ENCODE measurements around the gene FSIP1.

The FSIP1 gene

GRCh38 chr15:39752246-39752645, 30.4 kb downstream of the FSIP1 start:
- no peaks in the 10 kb centered on the region for H3K4me1 ChIP-seq (ENCODE audit: insufficient read depth, low read length)
- H3K4me3 ChIP-seq (ENCODE audit: low read length): no peak overlapping the region
- peaks cover 4% of the 10 kb centered on the region; the same call in 1 of the 2 replicates for H3K9me3 ChIP-seq (ENCODE audit: insufficient read depth, low read depth, low read length)
- no peaks in the 10 kb centered on the region for H3K36me3 ChIP-seq (ENCODE audit: insufficient read depth, low read depth, low read length)
- no peak overlapping the region for H3K9ac ChIP-seq (ENCODE audit: low read depth, low read length)
- no peaks in the 10 kb centered on the region for H3K27me3 ChIP-seq (ENCODE audit: insufficient read depth, low read length)
- no peak overlapping the region for H3K27ac ChIP-seq (ENCODE audit: low read length)

DNA sequence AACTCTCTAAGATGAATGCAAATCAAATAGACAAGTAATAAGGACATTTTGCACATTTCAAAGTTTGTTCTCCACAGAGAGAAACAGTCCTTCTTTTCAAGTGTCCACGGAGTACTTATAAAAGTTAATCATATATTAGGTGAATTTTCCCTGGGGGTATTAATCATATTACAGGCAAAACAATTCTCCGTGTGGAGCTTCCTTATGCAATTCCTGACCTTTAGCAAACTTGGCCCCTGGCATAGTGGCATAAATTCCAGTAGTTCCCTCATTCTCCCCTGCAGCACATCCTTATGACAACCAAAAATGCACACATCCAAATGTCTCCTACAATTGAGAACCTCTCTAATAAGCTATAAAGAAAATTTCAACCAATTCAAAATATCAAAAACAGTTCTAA, 34.4 kb downstream of the FSIP1 start:
- Histone ChIP-seq H3K9me3 (ENCODE audit: insufficient read depth, low read depth, low read length) (peaks cover 4% of the 10 kb centered on the region; the same call in 1 of the 2 replicates), H3K4me3 (ENCODE audit: low read length) (no peak overlapping the region), H3K27me3 (ENCODE audit: insufficient read depth, low read length) (no peaks in the 10 kb centered on the region), H3K4me1 (ENCODE audit: insufficient read depth, low read length) (no peaks in the 10 kb centered on the region), H3K36me3 (ENCODE audit: insufficient read depth, low read depth, low read length) (no peaks in the 10 kb centered on the region), H3K9ac (ENCODE audit: low read depth, low read length) (no peak overlapping the region), H3K27ac (ENCODE audit: low read length) (no peak overlapping the region)

GRCh38 chr15:39747326-39747725, 35.3 kb downstream of the FSIP1 start:
- no peaks in the 10 kb centered on the region for H3K36me3 ChIP-seq (ENCODE audit: insufficient read depth, low read depth, low read length)
- no peaks in the 10 kb centered on the region for H3K4me1 ChIP-seq (ENCODE audit: insufficient read depth, low read length)
- no peak overlapping the region for H3K4me3 ChIP-seq (ENCODE audit: low read length)
- H3K27me3 ChIP-seq (ENCODE audit: insufficient read depth, low read length): no peaks in the 10 kb centered on the region
- H3K9me3 ChIP-seq (ENCODE audit: insufficient read depth, low read depth, low read length): peaks cover 4% of the 10 kb centered on the region; the same call in 1 of the 2 replicates
- no peak overlapping the region for H3K9ac ChIP-seq (ENCODE audit: low read depth, low read length)
- no peak overlapping the region for H3K27ac ChIP-seq (ENCODE audit: low read length)

DNA sequence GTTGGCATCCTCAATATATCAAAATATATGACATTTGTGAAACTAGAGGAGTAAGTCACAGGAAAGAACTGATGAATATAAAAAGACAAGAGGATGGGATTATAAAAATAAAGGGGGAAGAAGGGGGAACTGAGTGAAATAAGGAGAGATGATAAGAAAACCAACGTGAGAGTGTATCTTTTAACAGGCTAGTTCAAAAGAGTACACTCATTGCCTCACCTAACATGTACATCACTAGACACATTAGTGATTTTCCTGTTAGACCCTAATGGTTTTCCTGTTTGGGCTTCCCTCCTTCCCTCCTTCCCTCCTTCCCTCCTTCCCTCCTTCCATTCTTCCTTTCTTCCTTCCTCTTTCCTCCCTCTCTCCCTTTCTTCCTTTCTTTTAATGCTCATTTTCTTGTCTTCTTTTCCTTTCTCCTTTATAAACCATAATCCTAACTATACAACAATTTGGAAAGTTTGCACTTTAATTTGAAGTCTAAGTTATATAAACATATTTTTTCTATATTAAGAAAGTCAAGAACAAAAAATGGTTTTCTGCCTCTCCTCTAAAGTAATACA, 35.8 kb downstream of the FSIP1 start:
- Histone ChIP-seq H3K4me1 (ENCODE audit: insufficient read depth, low read length) (no peaks in the 10 kb centered on the region), H3K27me3 (ENCODE audit: insufficient read depth, low read length) (no peaks in the 10 kb centered on the region), H3K9me3 (ENCODE audit: insufficient read depth, low read depth, low read length) (peaks cover 4% of the 10 kb centered on the region; the same call in 1 of the 2 replicates), H3K4me3 (ENCODE audit: low read length) (no peak overlapping the region), H3K36me3 (ENCODE audit: insufficient read depth, low read depth, low read length) (no peaks in the 10 kb centered on the region), H3K9ac (ENCODE audit: low read depth, low read length) (no peak overlapping the region), H3K27ac (ENCODE audit: low read length) (no peak overlapping the region)

GRCh38 chr15:39746176-39746575, 36.5 kb downstream of the FSIP1 start:
- peaks cover 4% of the 10 kb centered on the region; the same call in 1 of the 2 replicates for H3K9me3 ChIP-seq (ENCODE audit: insufficient read depth, low read depth, low read length)
- no peaks in the 10 kb centered on the region for H3K4me1 ChIP-seq (ENCODE audit: insufficient read depth, low read length)
- no peak overlapping the region for H3K9ac ChIP-seq (ENCODE audit: low read depth, low read length)
- no peak overlapping the region for H3K27ac ChIP-seq (ENCODE audit: low read length)
- no peaks in the 10 kb centered on the region for H3K36me3 ChIP-seq (ENCODE audit: insufficient read depth, low read depth, low read length)
- H3K4me3 ChIP-seq (ENCODE audit: low read length): no peak overlapping the region
- H3K27me3 ChIP-seq (ENCODE audit: insufficient read depth, low read length): no peaks in the 10 kb centered on the region

DNA sequence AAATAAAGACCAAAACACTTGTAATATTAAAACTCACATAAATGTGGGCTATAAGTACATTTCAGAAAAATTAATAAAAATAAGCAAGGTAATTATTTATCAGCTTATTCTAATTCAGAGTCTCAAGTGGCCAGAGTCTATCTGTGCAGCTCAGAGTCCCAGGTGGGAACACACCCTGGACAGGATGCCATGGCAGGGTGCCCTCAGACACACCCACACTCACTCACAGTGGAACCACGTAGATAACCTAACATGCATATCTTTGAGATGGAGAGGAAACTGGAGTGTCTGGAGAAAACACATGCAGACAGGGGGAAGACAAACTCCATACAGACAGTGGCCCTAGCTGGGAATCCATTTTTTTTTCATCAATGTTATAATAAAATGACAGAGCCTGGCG, 37.2 kb downstream of the FSIP1 start:
- Histone ChIP-seq H3K4me1 (ENCODE audit: insufficient read depth, low read length) (no peaks in the 10 kb centered on the region), H3K27ac (ENCODE audit: low read length) (no peak overlapping the region), H3K9ac (ENCODE audit: low read depth, low read length) (no peak overlapping the region), H3K9me3 (ENCODE audit: insufficient read depth, low read depth, low read length) (peaks cover 4% of the 10 kb centered on the region; the same call in 1 of the 2 replicates), H3K27me3 (ENCODE audit: insufficient read depth, low read length) (no peaks in the 10 kb centered on the region), H3K4me3 (ENCODE audit: low read length) (no peak overlapping the region), H3K36me3 (ENCODE audit: insufficient read depth, low read depth, low read length) (no peaks in the 10 kb centered on the region)

- no peaks in the 10 kb centered on the region for H3K4me1 ChIP-seq (ENCODE audit: insufficient read depth, low read length)
- H3K27ac ChIP-seq (ENCODE audit: low read length): no peak overlapping the region
- peaks cover 4% of the 10 kb centered on the region; the same call in 1 of the 2 replicates for H3K9me3 ChIP-seq (ENCODE audit: insufficient read depth, low read depth, low read length)
- H3K9ac ChIP-seq (ENCODE audit: low read depth, low read length): no peak overlapping the region
- H3K4me3 ChIP-seq (ENCODE audit: low read length): no peak overlapping the region
- no peaks in the 10 kb centered on the region for H3K36me3 ChIP-seq (ENCODE audit: insufficient read depth, low read depth, low read length)
- no peaks in the 10 kb centered on the region for H3K27me3 ChIP-seq (ENCODE audit: insufficient read depth, low read length)
Measured at GRCh38 chr15:39744334-39745103, 38.1 kb downstream of the FSIP1 start.

DNA sequence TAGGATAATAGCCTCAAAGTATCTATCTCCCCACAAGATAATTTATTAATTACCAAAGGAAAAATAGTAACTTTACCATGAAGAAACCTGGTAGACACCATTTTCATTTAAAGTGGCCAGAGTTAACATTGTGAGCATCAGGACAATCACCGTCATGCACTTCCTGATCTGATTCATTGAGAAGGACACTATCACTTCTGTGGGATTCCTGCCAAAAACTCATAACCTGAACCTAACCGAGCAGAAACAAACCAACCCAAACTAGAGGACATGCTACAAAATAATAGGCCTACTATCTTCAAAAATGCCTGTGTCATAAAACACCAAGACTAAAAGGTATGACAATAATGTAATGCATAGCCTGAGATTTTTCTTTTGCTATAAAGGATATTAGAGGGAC, 39.0 kb downstream of the FSIP1 start:
- H3K9me3 ChIP-seq (ENCODE audit: insufficient read depth, low read depth, low read length): no peaks in the 10 kb centered on the region
- H3K4me3 ChIP-seq (ENCODE audit: low read length): no peak overlapping the region
- H3K36me3 ChIP-seq (ENCODE audit: insufficient read depth, low read depth, low read length): no peaks in the 10 kb centered on the region

GRCh38 chr15:39741258-39741657, 41.4 kb downstream of the FSIP1 start:
- Histone ChIP-seq H3K9me3 (ENCODE audit: insufficient read depth, low read depth, low read length) (no peaks in the 10 kb centered on the region), H3K27ac (ENCODE audit: low read length) (no peak overlapping the region), H3K36me3 (ENCODE audit: insufficient read depth, low read depth, low read length) (no peaks in the 10 kb centered on the region), H3K9ac (ENCODE audit: low read depth, low read length) (no peak overlapping the region), H3K27me3 (ENCODE audit: insufficient read depth, low read length) (no peaks in the 10 kb centered on the region), H3K4me1 (ENCODE audit: insufficient read depth, low read length) (no peaks in the 10 kb centered on the region), H3K4me3 (ENCODE audit: low read length) (no peak overlapping the region)

More for the DNA sequence above, 39.0 kb downstream of the FSIP1 start:
- Histone ChIP-seq H3K4me1 (ENCODE audit: insufficient read depth, low read length) (no peaks in the 10 kb centered on the region), H3K27ac (ENCODE audit: low read length) (no peak overlapping the region), H3K27me3 (ENCODE audit: insufficient read depth, low read length) (no peaks in the 10 kb centered on the region), H3K9ac (ENCODE audit: low read depth, low read length) (no peak overlapping the region)

DNA sequence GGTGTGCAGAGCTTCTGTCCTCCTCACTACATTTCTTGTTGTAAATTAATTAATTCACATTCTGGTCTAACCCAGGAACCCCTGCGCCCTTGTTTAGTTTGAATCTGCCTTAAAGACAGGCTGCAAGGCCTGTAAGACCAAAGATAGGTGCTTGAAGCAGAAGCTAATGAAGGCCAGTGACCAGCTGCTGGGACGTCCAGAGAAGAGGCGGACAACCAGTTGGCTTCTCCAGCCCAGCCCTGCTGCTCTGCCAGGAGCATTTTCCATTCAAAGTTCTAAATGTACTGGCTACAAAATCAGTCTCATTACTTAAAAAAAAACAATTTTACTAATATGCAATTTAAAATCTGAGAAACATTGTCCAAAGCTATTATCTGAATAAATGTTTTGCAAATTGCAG, 43.6 kb downstream of the FSIP1 start:
- no peaks in the 10 kb centered on the region for H3K27me3 ChIP-seq (ENCODE audit: insufficient read depth, low read length)
- H3K36me3 ChIP-seq (ENCODE audit: insufficient read depth, low read depth, low read length): no peaks in the 10 kb centered on the region
- no peak overlapping the region for H3K27ac ChIP-seq (ENCODE audit: low read length)
- H3K9me3 ChIP-seq (ENCODE audit: insufficient read depth, low read depth, low read length): no peaks in the 10 kb centered on the region
- H3K9ac ChIP-seq (ENCODE audit: low read depth, low read length): no peak overlapping the region
- H3K4me1 ChIP-seq (ENCODE audit: insufficient read depth, low read length): no peaks in the 10 kb centered on the region
- H3K4me3 ChIP-seq (ENCODE audit: low read length): no peak overlapping the region

DNA sequence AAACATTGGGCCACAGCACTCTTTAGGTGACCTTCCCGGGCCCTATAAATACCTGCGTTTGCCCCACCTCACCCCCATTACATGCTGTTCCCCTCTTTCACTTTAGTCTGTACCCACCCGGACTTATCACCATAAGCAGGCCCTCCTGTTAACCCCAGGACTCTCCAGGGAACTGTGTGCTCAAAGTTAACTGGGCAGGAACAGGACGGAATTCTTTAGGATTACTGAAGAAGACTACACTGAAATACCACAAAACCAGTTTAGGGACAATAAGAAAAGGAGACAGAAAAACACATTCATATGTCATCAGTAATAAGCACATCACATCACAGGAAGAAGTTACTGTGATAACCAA, 45.5 kb downstream of the FSIP1 start:
- Histone ChIP-seq H3K9me3 (ENCODE audit: insufficient read depth, low read depth, low read length) (no peaks in the 10 kb centered on the region), H3K4me3 (ENCODE audit: low read length) (no peak overlapping the region), H3K9ac (ENCODE audit: low read depth, low read length) (no peak overlapping the region), H3K36me3 (ENCODE audit: insufficient read depth, low read depth, low read length) (no peaks in the 10 kb centered on the region), H3K27me3 (ENCODE audit: insufficient read depth, low read length) (no peaks in the 10 kb centered on the region), H3K4me1 (ENCODE audit: insufficient read depth, low read length) (no peaks in the 10 kb centered on the region), H3K27ac (ENCODE audit: low read length) (no peak overlapping the region)
